Gastroesophageal sphincter (tissue), 4 donors: ENCODE results near the gene PSMD7. TPM values are rescaled to one million over a fixed set of nuclear protein-coding genes. Genes with fewer than 3 reads are reported as not detected.

Experiments used
- ATAC-seq: fragments of 150-250 bp; one replicate; pipeline ENCODE4 v1.9.1; 2016; ENCODE audit warnings: mild to moderate bottlenecking, moderate library complexity
- H3K27ac ChIP-seq, 4 donors: fragments of 200-600 bp; sonication (generic) in 3 of 4; 1 replicate in 3 of 4; 2 replicates in 1 of 4; pipeline ENCODE4 v1.5.1; 2016 to 2019
- H3K27me3 ChIP-seq: fragments of 200-600 bp; sonication (generic); one replicate; pipeline ENCODE4 v1.5.1; 2019
- H3K36me3 ChIP-seq, 2 donors: fragments of 200-600 bp; sonication (generic); one replicate each; pipeline ENCODE4 v1.5.1; 2019; ENCODE audit warnings: control low read depth in 1 of 2
- H3K4me1 ChIP-seq, 3 donors: fragments of 200-600 bp; sonication (generic); 1 replicate in 2 of 3; 2 replicates in 1 of 3; pipeline ENCODE4 v1.5.1; 2016 to 2019; ENCODE audit warnings: control low read depth in 2 of 3
- H3K4me3 ChIP-seq, 2 donors: fragments of 200-600 bp; sonication (generic); one replicate each; pipeline ENCODE4 v1.5.1; 2019; ENCODE audit warnings: mild to moderate bottlenecking in 1 of 2, moderate library complexity in 1 of 2
- H3K9me3 ChIP-seq, 3 donors: fragments of 200-600 bp; sonication (generic); one replicate each; pipeline ENCODE4 v1.5.1; 2017 to 2019; ENCODE audit warnings: control low read depth in 2 of 3
- CTCF ChIP-seq, 4 experiments: fragments of 200-600 bp in 2 of 4; fragments of 450-650 bp in 2 of 4; sonication (generic) in 1 of 4; IDR thresholded peaks; one replicate each; pipeline ENCODE4 v1.5.1; 2017 to 2019; ENCODE audit warnings: antibody characterized with exemption in 4 of 4, mild to moderate bottlenecking in 2 of 4, moderate library complexity in 2 of 4
- EP300 ChIP-seq: sonication (generic); formaldehyde crosslinking; IDR thresholded peaks from one replicate; pipeline ENCODE4 v1.6.1; 2017; ENCODE audit warnings: antibody characterized with exemption, mild to moderate bottlenecking
- POLR2A ChIP-seq, 2 donors: fragments of 450-650 bp; IDR thresholded peaks; one replicate each; pipeline ENCODE4 v1.6.1; 2017; ENCODE audit warnings: antibody characterized with exemption in 2 of 2, mild to moderate bottlenecking in 2 of 2, moderate library complexity in 1 of 2
- POLR2AphosphoS5 ChIP-seq: sonication (generic); formaldehyde crosslinking; IDR thresholded peaks from one replicate; pipeline ENCODE4 v1.6.1; 2017; ENCODE audit warnings: antibody characterized with exemption
- WGBS, 2 donors: methylation state at CpG; one replicate each; pipeline ENCODE4 v1.1.5; 2018; ENCODE audit warnings: low coverage in 1 of 2; 5-methylcytosine and 5-hydroxymethylcytosine counted together
- total RNA-seq, 4 donors: library from RNA; depleted of rRNA; stranded (reverse); fragments of >200 nt; gene quantifications; one replicate each; pipeline ENCODE4 v1.1.0, GENCODE V29; 2016

Gene PSMD7
- total RNA-seq, 4 donors from 2014 or later, result 70.5 to 111 (median 105) TPM

DNA sequence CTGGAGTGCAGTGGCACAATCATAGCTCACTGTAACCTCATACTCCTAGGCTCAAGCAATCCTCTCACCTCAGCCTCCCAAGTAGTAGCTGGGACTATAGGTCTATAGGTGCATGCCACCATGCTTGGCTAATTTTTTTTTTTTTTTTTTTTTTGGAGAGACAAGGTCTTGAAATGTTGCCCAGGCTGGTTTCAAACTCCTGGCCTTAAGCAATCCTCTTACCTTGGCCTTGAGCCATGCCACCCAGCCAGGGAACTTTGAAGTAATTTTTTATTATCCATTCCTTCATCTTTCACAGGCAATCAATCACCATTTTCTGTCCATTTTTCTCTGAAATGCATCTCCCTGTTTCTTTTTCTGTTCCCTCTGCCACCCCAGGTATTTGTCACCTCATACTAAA, 6.3 kb upstream of the PSMD7 start:
- no peak overlapping the region for H3K27ac ChIP-seq
- no peaks in the 10 kb centered on the region for H3K36me3 ChIP-seq
- no peak for ATAC-seq
- no peak overlapping the region for H3K4me3 ChIP-seq
- H3K4me1 ChIP-seq, result peaks cover 0 to 4% (median under 1%) of the 10 kb centered on the region in 3 donors
- H3K27me3 ChIP-seq, result no peaks in the 10 kb centered on the region
- no peak for TF ChIP-seq EP300
- no peak for TF ChIP-seq CTCF (IDR thresholded peaks at IDR 0.05)
- TF ChIP-seq POLR2A (IDR thresholded peaks at IDR 0.05), result no peak
- no peak for TF ChIP-seq POLR2AphosphoS5
- H3K9me3 ChIP-seq, result peaks cover 0 to 12% (median 0%) of the 10 kb centered on the region in 3 donors

DNA sequence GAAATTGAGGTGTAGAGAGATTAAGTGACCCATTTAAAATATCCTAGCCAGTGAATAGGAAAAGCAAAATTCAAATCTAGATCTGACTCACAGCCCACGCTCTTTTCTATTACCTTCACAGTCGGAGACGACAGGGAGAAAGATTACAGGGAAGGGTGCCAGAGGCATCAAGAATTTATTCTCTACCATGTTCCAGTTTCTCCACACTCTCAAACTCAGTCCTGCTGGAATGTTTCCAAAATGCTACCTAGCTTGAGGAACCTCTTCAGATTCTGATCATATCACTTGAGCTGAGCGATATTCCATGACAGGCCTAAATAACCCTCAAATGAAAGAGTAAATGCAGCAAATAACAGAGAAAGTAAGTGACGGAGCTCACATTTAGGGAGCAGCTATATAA, 5.4 kb upstream of the PSMD7 start:
- no peak for TF ChIP-seq POLR2A (IDR thresholded peaks at IDR 0.05)
- TF ChIP-seq EP300, result no peak
- TF ChIP-seq POLR2AphosphoS5, result no peak
- TF ChIP-seq CTCF (IDR thresholded peaks at IDR 0.05), result no peak
- peaks cover 0 to 12% (median 0%) of the 10 kb centered on the region in 3 donors for H3K9me3 ChIP-seq
- no peak overlapping the region for H3K4me3 ChIP-seq
- no peaks in the 10 kb centered on the region for H3K36me3 ChIP-seq
- no peak for ATAC-seq
- WGBS, 2 donors, result 97% methylated on average over 5 of the region's 5 CpGs
- H3K27ac ChIP-seq, result no peak overlapping the region
- H3K4me1 ChIP-seq, result peaks cover 0 to 12% (median 5%) of the 10 kb centered on the region in 3 donors
- H3K27me3 ChIP-seq, result no peaks in the 10 kb centered on the region

- no peak overlapping the region for H3K27ac ChIP-seq
- WGBS, 2 donors, result 100% methylated on average over 1 of the region's 1 CpG
- H3K4me3 ChIP-seq, result no peak overlapping the region
Measured at GRCh38 chr16:74291577-74292208, 4.9 kb upstream of the PSMD7 start.

DNA sequence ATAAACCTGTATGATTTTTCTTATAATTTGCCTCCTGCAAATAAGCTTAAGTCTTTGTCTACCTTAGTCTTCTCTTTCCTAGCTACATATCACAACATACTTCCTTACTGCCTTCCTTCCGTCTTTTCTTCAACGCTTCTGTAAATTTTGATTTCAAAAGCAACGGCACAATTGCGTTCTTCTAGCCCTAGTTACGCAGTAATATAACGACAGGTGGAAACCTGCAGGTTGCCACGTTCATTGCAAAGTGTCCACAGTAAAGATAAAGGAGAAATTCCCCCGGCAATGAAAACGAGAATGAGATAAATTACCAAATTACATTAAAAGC, 546 bp upstream of the PSMD7 start:
- 0 to 2% methylated on average over 4 to 9 of the region's 9 CpGs for WGBS, 2 donors
- peak; percentile 1 for ATAC-seq
- no peaks in the 10 kb centered on the region for H3K27me3 ChIP-seq

More at GRCh38 chr16:74291577-74292208, 4.9 kb upstream of the PSMD7 start:
- H3K27me3 ChIP-seq, result no peaks in the 10 kb centered on the region
- no peaks in the 10 kb centered on the region for H3K36me3 ChIP-seq
- peaks cover 0 to 12% (median 5%) of the 10 kb centered on the region in 3 donors for H3K4me1 ChIP-seq
- TF ChIP-seq EP300, result no peak
- no peak for TF ChIP-seq CTCF (IDR thresholded peaks at IDR 0.05)
- no peak for ATAC-seq
- peaks cover 0 to 12% (median 0%) of the 10 kb centered on the region in 3 donors for H3K9me3 ChIP-seq

More for the DNA sequence above, 546 bp upstream of the PSMD7 start:
- H3K4me1 ChIP-seq, result peaks cover 6 to 43% (median 13%) of the 10 kb centered on the region in 3 donors
- peak overlapping the region; percentile 73 to 89 for H3K4me3 ChIP-seq
- H3K27ac ChIP-seq, result peak overlapping the region; percentile 84 to 93 (median 93)
- TF ChIP-seq EP300 (no peak), CTCF (IDR thresholded peaks at IDR 0.05) (peak in 1 of 4 experiments; percentile 18)
- H3K9me3 ChIP-seq, result peaks cover 0 to 11% (median 0%) of the 10 kb centered on the region in 3 donors
- H3K36me3 ChIP-seq, result peaks cover 4 to 29% of the 10 kb centered on the region in 2 donors
